Body of pancreas (tissue), 4 donors: ENCODE results near the gene TIPARP.

ENCODE experiments used
- POLR2A ChIP-seq, 3 donors: fragments of 450-650 bp; IDR thresholded peaks; one replicate each; pipeline ENCODE4 v1.6.1; 2016; ENCODE audit warnings: antibody characterized with exemption in 3 of 3, mild to moderate bottlenecking in 2 of 3
- TF ChIP-seq, protein P1 (sequence below), 7 experiments: fragments of 450-650 bp in 4 of 7; fragments of 200-600 bp in 3 of 7; sonication (generic) in 3 of 7; IDR thresholded peaks; one replicate each; pipeline ENCODE4 v1.5.1; 2016 to 2019; ENCODE audit warnings: antibody characterized with exemption in 7 of 7

GRCh38 chr3:156649681-156650080 lies 24.7 kb upstream of the TIPARP start:
- TF ChIP-seq, protein P1, sequence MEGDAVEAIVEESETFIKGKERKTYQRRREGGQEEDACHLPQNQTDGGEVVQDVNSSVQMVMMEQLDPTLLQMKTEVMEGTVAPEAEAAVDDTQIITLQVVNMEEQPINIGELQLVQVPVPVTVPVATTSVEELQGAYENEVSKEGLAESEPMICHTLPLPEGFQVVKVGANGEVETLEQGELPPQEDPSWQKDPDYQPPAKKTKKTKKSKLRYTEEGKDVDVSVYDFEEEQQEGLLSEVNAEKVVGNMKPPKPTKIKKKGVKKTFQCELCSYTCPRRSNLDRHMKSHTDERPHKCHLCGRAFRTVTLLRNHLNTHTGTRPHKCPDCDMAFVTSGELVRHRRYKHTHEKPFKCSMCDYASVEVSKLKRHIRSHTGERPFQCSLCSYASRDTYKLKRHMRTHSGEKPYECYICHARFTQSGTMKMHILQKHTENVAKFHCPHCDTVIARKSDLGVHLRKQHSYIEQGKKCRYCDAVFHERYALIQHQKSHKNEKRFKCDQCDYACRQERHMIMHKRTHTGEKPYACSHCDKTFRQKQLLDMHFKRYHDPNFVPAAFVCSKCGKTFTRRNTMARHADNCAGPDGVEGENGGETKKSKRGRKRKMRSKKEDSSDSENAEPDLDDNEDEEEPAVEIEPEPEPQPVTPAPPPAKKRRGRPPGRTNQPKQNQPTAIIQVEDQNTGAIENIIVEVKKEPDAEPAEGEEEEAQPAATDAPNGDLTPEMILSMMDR (IDR thresholded peaks at IDR 0.05): no peak
- no peak for TF ChIP-seq POLR2A (IDR thresholded peaks at IDR 0.05)
